AG09319 (cell line): ENCODE results near the gene SMG6.

Experiments
- DNase-seq: peaks from one replicate; pipeline ENCODE4 v3.0.0-alpha.2; 2010; ENCODE audit warnings: low read depth; ENCODE audit errors: extremely low read depth
- TF ChIP-seq, protein P1 (sequence below): IDR thresholded peaks from 2 replicates; pipeline ENCODE4 v1.5.1; 2011; ENCODE audit warnings: low read depth, mild to moderate bottlenecking, inconsistent platforms, low read length, moderate library complexity

The SMG6 gene

DNA sequence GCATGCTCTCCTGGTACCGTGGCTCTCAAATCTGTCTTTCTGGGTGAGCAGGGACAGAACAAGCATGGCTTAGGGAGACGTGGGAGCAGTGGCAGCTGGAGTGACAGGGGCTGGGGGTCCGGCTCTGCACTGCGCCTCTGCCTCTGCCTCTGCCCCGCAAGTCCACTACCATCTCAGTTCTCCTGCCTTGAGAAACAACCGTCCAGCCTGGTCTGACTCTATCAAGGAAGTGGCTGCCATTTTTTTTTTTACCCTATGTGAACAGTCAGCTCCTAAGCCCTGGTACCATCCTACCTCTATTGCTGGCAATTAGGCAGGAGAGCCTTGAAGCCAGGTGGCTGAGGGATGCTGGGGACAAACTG, 232.6 kb downstream of the SMG6 start:
- no peak for DNase-seq
- TF ChIP-seq, protein P1, sequence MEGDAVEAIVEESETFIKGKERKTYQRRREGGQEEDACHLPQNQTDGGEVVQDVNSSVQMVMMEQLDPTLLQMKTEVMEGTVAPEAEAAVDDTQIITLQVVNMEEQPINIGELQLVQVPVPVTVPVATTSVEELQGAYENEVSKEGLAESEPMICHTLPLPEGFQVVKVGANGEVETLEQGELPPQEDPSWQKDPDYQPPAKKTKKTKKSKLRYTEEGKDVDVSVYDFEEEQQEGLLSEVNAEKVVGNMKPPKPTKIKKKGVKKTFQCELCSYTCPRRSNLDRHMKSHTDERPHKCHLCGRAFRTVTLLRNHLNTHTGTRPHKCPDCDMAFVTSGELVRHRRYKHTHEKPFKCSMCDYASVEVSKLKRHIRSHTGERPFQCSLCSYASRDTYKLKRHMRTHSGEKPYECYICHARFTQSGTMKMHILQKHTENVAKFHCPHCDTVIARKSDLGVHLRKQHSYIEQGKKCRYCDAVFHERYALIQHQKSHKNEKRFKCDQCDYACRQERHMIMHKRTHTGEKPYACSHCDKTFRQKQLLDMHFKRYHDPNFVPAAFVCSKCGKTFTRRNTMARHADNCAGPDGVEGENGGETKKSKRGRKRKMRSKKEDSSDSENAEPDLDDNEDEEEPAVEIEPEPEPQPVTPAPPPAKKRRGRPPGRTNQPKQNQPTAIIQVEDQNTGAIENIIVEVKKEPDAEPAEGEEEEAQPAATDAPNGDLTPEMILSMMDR, result no peak

DNA sequence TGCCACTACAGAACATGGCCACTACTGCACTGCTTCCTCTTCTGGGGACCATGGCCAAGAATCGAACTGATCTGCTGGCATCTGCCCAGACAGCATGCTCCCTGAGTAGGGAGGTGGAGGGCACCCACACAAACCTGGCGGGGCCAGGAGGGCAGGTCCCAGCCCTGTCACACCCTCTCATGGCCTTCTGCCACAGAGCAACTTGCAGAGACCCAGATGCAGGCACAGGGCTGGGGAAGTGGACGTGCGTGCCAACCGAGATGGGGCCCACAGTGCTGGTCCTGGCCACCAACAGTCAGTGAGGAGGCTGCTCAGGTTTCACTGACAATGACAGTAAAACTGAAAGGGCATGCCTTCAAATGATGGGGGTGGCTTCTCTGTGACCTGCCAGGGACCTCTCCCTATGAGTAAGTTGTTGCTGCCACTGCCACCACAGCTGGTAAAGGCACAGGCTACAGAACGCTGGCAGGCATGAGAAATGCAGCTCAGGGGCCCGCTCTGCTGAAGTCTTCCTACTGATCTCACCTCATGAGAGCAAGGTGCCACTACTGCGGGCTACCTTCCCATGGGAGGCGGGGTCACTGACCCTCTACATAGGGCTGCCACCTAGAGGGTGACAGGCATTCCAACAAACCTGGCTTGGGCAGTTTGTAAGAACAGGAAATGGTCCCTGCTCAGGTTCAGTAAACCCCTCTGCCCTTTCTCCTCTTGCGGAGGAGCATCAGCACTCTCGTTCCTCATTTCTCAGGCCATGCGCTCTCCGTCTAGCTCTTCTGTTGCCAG, 233.2 kb downstream of the SMG6 start:
- TF ChIP-seq, protein P1, result no peak
- no peak for DNase-seq

DNA sequence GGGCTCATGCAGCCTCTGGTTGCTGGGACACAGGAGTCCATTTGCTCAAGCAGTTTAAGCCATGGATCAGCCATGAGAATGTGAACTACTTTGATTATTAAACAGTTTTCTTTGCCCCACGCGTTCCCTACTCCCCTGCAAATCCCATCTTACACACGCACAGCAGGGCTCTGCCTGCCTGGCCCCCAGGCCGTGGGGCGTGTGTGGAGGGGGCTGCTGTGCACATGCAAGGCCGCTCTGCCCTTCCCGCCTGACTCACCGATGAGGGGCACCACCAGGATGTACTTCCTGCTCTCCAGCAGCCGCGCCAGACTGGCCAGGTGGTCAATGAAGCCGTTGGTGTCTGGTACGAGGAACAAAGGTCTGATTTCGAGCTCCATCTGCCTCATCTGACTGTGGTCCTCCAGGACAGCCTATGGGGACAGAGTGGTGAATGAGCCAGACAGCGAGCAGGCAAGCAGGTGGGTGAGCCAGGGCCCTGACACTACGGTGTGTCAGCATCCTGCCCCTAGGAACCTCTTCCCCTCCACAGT, 235.0 kb downstream of the SMG6 start:
- no peak for DNase-seq
- TF ChIP-seq, protein P1, result no peak

DNA sequence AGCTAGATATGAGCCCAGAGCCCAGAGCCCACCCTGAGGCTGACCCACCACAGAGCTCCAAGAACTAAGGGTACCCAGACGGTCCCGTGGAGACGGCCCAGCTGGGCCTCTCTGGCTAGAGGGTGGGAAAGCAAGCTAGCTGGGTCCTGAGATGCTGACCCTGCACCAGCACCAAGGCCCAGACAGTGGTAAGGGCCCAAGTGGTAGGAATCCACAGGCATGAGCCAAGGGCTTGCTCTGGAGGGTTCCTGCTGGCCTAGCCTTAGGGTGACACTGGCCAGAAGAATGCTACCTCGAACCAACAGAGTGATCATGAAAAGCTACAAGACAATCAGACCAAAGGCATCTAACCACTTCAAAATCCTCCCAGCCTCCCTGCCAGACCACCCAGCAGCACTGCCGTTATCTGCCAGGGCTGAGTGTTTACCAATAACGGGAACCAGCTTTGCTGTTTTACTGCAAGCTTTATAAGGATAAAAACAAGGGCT, 235.5 kb downstream of the SMG6 start:
- TF ChIP-seq, protein P1, result no peak
- no peak for DNase-seq

DNA sequence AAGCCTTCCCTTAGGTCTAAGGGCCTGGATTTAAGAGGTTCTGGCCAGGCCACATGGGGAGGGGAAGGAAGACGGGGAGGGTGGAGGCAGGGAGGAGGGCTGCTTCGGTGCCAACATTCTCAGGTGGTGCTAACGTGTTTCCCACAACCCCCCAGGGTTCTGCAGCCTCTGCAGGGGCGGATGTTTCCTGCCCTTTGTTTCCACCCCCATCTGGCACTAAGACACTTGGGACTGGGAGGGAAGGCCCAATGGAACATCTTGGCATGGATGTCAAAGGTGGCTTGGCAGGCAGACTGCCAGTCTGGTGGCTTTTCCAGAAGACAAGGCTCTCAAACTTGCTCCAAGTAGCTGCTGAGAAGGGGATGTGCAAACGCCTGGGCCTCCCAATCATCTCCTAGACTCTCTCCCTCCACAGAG, 236.0 kb downstream of the SMG6 start:
- no peak for DNase-seq
- TF ChIP-seq, protein P1, result no peak

DNA sequence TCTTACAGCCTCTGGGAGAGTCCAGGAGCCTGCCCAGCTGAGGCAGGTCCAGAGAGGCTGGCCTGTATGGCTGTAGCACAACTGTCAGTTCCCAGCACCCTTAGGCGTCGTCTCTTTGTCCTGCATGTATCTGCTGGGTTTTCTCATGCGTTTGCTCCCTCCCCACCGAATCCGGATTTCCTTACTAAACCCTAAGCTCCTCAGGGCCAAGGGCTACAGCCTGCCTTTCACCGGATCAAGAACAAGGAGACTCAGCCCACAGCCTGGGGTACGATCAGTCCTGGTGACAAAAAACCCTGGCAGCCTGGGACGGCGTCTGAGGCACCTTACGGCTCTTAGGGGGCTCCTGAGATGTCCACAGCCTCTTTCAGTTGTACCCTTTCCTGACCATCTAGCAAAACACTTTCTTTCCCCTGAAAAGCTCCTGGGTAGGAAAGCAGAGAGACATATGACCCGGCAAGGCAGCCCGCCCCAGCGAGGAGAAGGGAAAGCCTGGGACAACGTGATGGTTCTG, 236.5 kb downstream of the SMG6 start:
- TF ChIP-seq, protein P1, result no peak
- no peak for DNase-seq

DNA sequence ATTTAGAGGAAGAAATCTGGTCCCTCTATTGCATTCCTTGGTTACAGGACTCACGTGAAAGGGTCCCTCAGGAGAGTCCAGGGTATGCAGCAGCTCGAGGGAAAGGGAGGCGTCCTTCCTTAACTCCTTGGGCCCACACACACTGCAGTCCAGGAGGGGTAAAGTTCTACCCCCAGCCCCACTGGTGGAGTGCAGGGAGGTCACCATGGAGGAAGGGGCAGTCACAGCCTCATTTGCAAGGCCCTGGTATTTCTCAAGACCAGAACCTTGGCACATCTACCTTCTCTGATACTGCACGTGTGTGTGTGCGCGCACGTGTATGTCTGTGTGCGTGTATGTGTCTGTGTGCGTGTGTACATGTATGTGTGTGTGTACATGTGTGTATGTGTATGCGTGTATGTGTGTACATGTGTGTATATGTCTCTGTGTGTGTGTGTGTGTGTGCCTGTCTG, 237.6 kb downstream of the SMG6 start:
- DNase-seq, result no peak
- TF ChIP-seq, protein P1, result no peak
